HCT116 (cell line): ENCODE measurements around the gene PPP3R1.

Experiments used
- CTCF ChIP-seq, 3 experiments: fragments of 200-600 bp in 1 of 3; sonication (generic) in 1 of 3; IDR thresholded peaks in 2 of 3; conservative IDR thresholded peaks in 1 of 3; 2 replicates each; pipeline ENCODE4 v1.5.1; 2012 to 2017; ENCODE audit warnings: low read depth in 2 of 3, low read length in 2 of 3, antibody characterized with exemption in 1 of 3, borderline replicate concordance in 1 of 3, control low read depth in 1 of 3, mild to moderate bottlenecking in 1 of 3, mixed read lengths in 1 of 3, mixed run types in 1 of 3, moderate library complexity in 1 of 3; ENCODE audit not compliant: insufficient read depth in 1 of 3
- ZNF274 ChIP-seq: fragments of 200-500 bp; sonication (Bioruptor generic); IDR thresholded peaks from 2 replicates; pipeline ENCODE4 v1.6.1; 2014; ENCODE audit warnings: mild to moderate bottlenecking, low read depth, low read length, inconsistent platforms

DNA sequence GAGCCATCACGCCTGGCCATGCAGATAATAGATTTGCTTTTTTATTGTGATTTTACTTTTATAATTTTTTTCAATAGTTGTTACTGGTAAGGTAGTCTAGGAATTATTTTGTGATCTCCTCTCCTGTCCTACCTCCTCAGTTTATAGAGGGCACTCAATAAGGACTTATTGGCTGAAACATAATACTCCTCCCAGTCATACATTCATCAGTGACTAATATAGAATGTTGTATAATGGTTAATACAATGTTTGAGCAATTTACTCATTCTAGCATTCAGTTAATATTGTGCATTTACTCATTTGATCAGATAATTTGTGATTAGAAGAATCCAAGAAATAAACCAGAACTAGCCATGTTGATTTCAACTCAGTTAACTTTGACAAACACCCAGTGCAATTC, 25.8 kb upstream of the PPP3R1 start:
- TF ChIP-seq CTCF (IDR thresholded peaks at IDR 0.05 in 2 of 3, conservative IDR thresholded peaks at IDR 0.05 in 1 of 3; ENCODE audit: borderline replicate concordance in 1 of 3, insufficient read depth in 1 of 3, low read depth in 2 of 3, low read length in 2 of 3) (no peak), ZNF274 (no peak)
